Right renal cortex interstitium (tissue), 3 donors: Measurements from ENCODE around the gene TIGD6. TPM values are rescaled to one million over a fixed set of nuclear protein-coding genes. Genes with fewer than 3 reads are reported as not detected.
A peak's percentile ranks its signal among the peaks of the same experiment; 100 is the strongest.

ENCODE experiments used
- DNase-seq, 3 donors: peaks; one replicate each; pipeline ENCODE4 v3.0.0-alpha.2; 2013; ENCODE audit warnings: low read depth in 3 of 3, low spot score in 2 of 3
- polyA plus RNA-seq, 3 donors: library from polyadenylated mRNA; unstranded; fragments of 120-200 nt; gene quantifications; one replicate each; pipeline ENCODE4 v1.2.1, GENCODE V29; 2013; ENCODE audit not compliant: insufficient read length in 3 of 3

Gene TIGD6
- polyA plus RNA-seq, 3 donors, result 7.0 to 8.3 (median 7.0) TPM

DNA sequence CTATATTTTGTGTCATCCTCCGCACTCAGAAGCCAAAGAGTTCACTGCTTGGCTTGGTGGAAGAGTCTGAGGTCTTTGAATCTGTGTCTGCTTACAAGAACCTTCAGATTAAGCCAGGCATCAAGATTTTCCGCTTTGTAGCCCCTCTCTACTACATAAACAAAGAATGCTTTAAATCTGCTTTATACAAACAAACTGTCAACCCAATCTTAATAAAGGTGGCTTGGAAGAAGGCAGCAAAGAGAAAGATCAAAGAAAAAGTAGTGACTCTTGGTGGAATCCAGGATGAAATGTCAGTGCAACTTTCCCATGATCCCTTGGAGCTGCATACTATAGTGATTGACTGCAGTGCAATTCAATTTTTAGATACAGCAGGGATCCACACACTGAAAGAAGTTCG is 19.2 kb downstream of the TIGD6 start:
- DNase-seq, result no peak

DNA sequence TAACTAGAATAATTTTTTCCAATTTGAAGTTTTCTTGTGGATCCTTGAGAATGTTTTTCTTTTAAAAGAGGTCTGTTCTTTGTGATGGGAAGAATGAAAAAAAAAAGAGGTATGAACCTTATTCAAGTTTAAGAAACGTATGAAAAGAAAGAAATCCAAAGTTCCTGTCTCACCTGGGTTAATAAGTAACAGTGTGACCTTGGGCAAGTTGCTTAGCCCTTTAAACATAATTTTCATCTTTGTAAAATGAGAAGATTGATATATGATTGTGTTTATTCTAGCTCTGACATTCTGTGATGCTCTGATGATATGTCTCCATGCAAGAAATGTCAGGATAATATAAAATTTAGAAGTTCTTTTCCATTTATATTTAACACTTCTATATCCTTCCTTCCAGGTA is 20.6 kb downstream of the TIGD6 start:
- DNase-seq, result no peak

- DNase-seq, result no peak
Observed at GRCh38 chr5:149975409-149975808, 25.0 kb downstream of the TIGD6 start.

DNA sequence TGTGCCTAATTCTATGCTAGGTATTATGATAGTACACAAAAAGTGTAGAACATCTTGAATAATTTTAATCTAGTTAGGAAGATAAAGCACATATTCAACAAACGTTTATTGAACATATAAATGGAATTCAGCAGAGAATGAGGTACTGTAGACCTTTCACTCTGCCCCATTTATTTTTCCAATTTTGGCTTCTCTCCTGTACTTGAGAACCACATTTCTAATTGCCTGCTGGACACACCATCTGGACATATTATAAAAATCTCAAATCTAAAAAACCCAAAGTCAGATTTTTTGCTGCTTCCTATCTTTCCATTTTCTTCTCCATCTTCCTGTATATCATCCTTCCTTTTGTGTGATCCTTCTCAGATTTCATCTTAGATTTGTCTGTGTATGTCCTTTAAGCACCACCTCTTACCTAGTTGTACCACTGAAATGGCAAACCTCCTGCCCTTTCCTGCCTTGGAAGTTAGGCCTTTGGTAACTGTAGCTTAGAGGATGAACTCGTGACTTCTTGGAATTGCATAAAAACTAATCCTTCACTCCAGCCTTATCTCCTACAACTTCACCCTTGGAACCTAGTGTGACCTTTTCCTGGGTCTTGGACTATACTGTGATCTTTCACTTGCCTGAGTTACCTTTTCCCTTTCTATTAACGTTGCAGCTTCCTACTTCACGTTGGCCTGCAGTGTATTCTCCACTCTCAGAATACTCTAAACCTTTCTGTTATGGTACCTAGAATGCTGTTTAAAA is 31.1 kb downstream of the TIGD6 start:
- no peak for DNase-seq

DNA sequence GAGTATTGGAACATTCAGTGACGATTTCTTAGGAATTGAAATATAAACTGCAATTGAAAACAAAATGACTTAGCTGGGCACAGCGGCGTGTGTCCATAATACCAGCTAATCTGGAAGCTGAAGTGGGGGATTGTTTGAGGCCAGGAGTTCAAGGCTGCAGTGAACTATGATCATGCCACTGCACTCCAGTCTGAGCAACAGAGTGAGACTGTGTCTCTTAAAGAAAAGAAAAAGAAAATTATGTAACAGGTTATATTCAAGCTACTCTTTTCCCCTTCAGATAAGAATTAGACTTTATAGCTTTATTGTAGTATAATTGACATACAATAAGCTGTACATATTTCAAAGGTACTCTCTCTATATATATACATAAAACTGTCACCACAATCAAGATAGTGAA is 33.5 kb downstream of the TIGD6 start:
- DNase-seq, result no peak

DNA sequence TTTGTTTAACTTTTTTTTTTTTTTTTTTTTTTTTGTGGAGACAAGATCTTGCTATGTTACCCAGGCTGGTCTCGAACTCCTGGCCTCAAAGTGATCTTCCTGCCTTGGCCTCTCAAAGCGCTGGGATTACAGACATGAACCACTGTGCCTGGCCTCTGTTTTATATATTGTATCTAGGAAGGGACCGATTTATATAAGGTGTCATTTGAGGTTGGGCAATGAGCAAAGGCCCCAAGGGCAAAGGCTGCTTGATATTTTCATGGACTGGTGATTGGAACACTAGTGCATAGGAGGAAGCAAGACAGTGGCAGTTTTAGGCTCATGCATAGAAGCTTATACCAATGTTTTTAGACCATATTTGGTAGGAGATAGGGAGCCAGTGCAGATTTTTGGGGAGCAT is 36.7 kb downstream of the TIGD6 start:
- no peak for DNase-seq

DNA sequence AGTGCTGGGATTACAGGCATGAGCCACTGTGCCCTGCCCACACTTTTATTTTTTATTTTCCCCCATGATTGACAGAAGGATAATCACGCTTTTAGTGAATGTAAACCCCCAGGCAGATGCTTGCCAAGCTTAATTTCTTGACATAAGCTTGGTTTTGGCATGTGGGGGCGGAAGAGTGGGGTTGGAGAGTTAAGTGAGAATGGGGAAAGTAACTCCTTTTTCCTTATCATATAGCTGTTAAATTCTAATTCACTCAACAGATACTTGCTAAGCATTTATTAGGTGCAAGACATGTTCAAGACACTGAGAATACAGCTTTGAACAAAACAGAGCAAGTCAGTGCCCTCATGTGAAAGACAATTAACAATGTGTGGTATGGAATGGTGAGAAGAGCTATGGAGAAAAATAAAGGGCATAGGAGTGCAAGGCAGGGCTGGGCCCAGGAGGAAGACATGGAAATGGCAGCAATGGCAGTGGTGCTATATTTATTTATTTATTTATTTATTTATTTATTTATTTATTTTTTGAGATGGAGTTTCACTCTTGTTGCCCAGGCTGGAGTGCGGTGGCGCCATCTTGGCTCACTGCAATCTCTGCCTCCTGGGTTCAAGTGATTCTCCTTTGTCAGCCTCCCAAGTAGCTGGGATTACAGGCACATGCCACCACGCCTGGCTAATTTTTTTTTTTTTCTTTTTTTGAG is 37.7 kb downstream of the TIGD6 start:
- DNase-seq, result no peak

DNA sequence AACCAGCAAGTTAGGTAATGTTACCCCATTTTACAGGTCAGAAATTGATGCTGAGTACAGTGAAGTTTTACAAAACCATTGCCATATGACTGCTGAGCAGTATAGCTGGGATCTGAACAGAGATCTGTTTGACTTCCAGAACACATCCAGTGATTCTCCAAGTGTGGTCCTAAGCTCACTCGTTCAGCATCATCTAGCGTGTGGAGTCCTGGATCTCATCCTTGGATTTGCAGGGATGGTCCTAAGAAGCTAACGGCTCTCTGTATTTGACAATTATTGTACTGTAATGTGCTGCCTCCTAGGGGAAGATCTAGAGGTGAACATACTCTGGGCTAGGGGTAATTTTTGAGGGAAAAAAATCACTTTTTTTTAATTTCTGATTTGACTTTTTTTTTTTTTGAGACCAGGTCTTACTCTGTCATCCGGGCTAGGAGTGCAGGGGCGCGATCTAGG is 38.5 kb downstream of the TIGD6 start:
- DNase-seq, result no peak

GRCh38 chr5:149961186-149961685 is 39.2 kb downstream of the TIGD6 start:
- no peak for DNase-seq

- DNase-seq, result peak; percentile 91 to 92 (median 91)
Observed at GRCh38 chr5:149960272-149961185, 39.9 kb downstream of the TIGD6 start, which contains the start of gene SLC26A2. TSS of gene SLC26A2 (plus strand) at chr5:149960758. CDS start at chr5:149977653, 16,895 bp downstream.

GRCh38 chr5:149959406-149960236 is 40.8 kb downstream of the TIGD6 start:
- no peak for DNase-seq

GRCh38 chr5:149957855-149958254 is 42.6 kb downstream of the TIGD6 start:
- no peak for DNase-seq

GRCh38 chr5:149956685-149957084 is 43.8 kb downstream of the TIGD6 start:
- no peak for DNase-seq

- no peak for DNase-seq
Observed at GRCh38 chr5:149954798-149955197, 45.7 kb downstream of the TIGD6 start.

GRCh38 chr5:149953436-149954121 is 46.9 kb downstream of the TIGD6 start:
- DNase-seq, result no peak

GRCh38 chr5:149951138-149951749 is 49.2 kb downstream of the TIGD6 start:
- DNase-seq, result no peak

GRCh38 chr5:149948993-149949392 is 51.5 kb downstream of the TIGD6 start:
- DNase-seq, result no peak

DNA sequence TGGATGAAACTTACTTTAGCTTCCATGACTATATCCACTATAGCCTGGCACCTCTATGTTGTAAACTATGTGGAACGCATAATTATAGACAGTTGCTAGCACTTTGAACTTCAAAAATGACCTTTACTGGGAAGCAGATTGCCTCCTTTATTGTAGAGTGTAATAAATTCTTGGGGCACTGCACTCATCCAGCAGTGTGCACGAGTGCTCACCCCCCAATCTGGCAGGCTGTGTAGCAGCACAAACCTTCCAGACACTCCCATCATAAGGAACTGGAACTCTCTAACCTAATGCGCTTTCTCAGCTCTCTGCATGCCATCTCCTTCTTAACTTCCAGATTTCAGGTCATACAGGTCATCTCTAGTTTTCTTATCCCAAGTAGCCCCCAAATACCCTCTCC is 54.3 kb downstream of the TIGD6 start:
- DNase-seq, result no peak

DNA sequence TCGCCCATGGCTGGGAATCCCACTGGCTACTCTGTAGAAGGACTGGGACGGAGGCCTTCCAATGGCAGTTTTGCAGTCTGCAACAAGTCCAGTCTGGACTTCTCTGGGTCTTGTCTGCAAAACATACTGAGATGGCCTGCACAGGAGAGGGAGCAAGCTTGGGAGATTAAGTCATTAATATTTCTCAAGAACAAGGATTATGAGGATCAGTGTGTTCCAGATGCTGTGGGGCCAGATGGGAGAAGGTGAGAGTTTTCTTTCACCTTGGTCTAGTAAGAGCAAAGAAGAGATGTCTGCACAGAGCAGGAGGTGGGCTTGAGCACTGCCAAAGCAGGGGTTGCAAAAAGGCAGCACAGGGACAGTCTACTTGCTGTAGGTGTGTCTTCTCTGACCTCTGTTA is 55.8 kb downstream of the TIGD6 start, which contains the start of gene PDE6A:
Gene PDE6A (minus strand): TSS at position 128 of the 400 bp plus-strand sequence. CDS start 120 bp downstream, at position 8.
- DNase-seq, result no peak
